NOMO-1 treated with DMSO at 0.1 percent for 48 hours (cell line): ENCODE measurements around the gene VAMP5.
"Not testable (repeated sequence)": the region's sequence is repeated elsewhere in the genome, so short reads cannot be mapped to it uniquely, and the experiment has no call there.

Experiments
- DNase-seq: peaks from one replicate; lab custom pipeline; 2025; ENCODE audit not compliant: unreplicated experiment; lab: John Stamatoyannopoulos, UW

The VAMP5 gene

DNA sequence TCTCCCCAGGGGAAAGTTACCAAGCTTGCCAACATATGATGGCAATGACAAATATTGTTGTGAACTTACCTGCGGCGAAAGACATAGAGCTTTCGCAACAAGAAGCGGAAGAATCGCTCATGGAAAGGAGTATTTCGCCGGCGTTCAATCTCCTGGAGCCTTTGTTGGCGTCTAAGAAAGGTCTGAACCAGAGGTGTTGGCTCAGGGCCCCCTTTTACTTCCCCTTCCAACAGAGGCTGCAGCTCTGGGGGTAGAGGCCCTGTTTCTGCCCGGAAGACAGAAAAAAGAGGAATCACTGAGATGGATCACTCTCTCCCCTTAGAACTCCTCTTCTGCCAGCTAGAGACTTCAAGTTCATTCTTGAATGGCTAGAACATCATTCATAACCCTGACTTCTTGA, 33.7 kb upstream of the VAMP5 start:
- DNase-seq: peak; percentile 78

DNA sequence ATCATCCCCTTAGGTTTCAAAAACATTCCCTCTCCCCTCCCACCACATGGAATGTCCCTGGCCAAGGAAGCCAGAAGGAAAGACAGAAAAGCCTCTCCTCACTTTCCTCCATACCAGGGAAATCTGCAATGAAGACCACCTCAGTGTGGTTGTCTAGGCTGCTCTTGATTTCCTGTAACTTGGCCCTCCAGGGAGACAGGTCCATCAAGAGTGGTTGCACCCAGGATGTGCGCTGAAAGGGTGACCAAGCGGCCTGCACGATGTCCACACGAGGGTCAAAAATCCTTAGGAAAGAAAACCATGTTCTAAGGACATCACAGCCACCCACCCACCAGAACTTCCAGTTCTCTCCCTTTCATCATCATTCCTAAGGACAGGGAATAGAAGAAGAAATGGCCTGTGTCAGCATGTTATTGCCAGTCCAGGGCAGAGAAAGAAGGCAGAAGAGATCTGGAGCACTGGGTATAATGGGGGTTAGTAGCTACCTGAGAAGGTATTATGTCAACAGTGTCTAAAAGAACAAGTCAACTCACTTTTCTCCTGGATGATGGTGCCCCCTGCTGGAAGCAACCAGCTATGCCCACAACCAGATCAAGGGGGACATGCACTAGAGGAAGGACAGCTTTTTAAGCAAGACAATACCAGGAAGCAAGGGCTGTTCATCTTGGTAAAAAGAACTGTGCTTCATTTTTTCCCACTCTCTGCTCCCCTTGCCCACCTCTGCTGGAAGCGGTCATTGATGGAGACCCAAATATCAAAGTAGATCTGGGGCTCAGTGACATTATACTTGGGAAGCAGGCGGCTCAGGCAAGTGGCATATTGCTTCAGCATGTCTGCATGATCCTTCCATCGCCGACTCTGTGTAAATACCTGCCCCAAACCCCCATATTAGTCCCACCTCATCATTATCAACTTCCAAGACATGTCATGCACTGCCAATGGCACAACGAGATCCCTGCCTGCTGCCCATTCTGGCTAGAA, 32.2 kb upstream of the VAMP5 start:
- DNase-seq: peak; percentile 75

DNA sequence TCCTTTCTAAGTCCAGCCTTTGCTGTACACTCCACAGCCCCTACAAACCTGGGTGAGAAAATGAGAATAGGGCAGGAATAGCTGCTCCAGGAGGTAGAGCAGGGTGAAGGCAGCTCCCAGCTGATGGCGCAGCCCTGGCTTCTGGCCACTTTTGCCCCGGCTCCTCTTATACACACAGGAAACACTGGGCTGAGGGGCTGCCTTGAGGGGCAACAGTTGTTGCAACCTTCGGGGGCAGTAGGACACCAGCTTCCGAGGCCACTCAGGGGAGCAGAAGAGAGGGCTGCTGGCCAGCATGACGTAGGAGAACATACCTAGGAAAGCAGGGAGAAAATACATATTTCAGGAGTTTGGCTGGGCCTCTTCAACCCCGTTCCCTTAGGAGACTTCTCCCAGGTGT, 31.0 kb upstream of the VAMP5 start:
- DNase-seq: no peak

DNA sequence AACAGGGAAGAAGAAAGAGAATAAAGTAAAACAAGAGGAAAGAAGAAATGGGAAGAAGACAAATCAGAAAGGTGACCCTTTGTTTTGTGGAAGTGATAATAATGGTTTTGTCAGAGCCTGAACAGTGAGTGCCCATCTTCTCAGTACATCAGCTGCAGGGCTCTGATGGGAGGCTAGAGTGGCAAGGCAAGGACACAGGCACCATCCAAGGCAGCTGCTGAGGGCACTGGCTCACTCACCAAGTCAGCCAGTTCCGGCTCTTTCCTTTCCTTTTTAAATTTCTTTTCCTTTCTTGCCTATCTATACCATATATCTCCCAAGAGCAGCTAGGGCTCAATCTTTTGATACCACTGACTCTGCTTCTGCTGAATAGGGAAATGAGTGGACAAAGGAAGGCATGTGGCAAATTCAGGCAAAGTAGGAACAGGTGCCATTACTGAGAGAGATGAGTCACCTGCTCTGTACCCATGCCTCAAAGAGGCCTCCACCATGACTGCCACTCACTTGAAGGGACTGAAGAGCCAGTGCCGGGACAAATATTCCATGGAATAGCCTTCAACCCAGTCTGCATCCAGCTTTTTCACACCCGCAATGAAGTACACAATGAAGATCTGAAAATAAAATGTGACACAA, 29.1 kb upstream of the VAMP5 start:
- no peak for DNase-seq

DNA sequence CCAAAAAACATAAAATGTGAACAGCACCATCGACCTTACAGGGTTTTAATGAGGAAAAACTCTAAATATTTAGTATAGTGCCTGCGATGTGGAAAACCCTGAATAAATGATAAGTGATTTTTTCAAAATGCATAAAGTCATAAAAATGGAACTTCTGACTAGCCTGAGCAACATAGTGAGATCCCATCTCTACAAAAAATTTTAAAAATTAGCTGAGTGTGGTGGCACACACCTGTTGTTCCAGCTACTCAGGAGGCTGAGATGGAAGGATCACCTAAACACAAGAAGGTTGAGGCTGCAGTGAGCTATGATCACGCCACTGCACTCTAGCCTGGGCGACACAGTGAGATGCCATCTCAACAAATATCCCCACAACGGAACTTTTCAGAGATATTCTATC, 27.1 kb upstream of the VAMP5 start:
- no peak for DNase-seq

DNA sequence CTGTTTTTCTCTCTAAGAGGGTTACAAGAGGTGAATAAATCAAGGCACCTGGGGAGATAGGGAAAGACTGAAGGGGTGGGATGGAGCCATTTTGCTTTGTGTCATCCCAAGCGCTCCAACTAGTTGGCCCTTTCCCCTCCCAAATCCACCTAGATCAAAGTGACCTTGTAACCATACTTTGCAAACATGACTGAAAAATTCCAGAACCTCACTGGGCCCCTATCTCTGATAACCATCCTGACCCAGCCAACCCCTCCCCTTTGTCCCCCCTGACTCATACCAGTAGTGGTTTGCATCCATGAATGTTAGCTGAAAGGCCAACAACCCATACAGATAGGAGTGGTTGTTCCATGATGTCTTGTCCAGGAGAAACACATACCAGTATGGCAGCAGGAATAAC, 26.1 kb upstream of the VAMP5 start:
- no peak for DNase-seq

DNA sequence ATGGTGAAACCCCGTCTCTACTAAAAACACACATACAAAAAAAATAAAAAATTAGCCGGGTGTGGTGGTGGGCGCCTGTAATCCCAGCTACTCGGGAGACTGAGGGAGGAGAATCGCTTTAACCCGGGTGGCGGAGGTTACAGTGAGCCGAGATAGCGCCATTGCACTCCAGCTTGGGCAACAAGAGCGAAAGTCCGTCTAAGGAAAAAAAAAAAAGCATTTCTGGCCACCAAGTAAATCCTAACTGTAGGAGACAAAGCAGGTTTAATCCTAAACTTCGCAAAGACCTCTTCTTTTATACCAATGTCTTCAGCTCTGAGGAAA, 23.9 kb upstream of the VAMP5 start:
- not testable (repeated sequence) for DNase-seq

DNA sequence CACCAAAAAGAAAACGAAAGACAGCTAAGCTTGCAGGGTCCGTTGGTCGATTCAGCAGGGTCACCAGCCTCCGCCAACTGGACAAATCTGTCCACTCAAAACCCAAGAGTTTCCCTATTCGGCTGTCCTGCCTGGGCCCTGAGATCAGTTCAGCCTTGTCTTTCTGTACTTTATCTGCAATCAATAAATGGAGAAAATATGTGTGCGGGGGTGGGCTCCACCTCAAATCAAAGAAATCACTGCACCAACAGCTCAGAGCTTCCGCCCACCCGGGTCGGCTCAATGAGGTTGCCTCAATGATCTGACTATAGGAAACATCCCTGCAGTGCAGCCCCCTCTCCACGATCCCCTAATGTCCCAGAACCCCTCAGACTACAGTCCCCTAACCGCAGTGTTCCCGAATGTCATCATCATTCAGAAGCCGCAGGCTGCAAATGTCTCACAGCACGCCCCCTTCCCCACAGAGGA, 23.4 kb upstream of the VAMP5 start:
- DNase-seq: no peak

DNA sequence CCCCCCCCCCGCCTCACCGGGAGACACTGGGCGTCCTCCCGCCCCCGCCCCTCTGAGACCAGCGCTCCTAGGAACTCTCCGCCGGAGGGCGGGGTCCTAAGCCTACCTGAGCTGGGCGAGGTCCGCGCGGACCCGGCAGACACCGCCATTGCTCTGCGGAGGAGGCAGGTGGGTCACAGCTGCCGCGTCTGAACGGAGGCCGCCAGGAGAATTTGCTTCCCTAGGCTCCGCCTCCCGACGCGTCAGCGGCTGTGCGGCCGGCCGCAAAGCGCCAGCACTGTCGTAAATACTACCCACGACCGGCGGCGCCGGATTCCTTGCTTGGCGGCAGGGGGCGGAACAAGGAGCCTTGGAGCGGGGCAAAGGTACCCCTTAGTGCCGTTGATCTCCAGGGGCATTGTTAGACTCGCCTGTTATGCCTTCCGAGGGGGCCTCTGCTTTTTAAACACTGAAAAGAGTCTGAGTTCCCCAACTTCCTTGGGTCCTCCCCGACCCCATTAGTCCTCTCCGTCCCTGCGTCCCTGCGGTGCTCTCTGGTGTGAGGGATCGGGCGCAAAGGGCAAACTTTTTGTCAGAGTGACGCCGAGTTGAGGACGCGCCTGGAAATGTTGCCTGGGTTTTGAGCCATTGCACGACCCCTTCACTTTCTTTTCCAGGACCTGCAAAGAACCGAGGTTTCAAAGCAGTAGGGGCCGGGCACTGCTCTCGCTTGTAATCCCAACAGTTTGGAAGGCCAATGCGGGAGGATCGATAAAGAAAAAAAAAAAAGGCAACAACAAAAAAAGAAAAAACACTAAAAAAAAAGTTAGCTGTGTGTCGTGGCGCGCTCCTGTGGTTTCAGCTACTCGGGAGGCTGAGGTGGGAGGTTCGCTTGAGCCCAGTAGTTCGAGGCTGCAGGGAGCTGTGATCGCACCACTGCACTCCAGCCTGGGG, 22.7 kb upstream of the VAMP5 start, which contains the start of gene GGCX:
GGCX (minus strand) TSS at position 214 of the 933 bp plus-strand sequence; CDS start at position 149, 65 bp downstream.
- peak; percentile 95 for DNase-seq

DNA sequence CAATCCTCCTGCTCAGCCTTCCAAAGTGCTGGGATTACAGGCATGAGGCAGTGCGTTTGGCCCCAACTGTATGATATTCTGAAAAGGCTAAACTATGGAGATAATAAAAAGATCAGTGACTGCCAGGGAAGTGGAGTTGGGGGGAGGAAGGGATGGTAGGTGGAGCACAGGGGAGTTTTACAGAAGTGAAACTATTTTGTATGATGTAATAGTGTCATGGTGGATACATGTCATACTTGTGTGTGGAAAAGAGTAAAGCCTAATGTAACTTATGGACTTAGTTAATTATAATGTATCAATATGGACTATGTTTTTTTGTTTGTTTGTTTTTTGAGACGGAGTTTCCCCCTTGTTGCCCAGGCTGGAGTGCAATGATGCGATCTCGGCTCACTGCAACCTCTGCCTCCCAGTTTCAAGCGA, 20.1 kb upstream of the VAMP5 start:
- DNase-seq: peak; percentile 93

DNA sequence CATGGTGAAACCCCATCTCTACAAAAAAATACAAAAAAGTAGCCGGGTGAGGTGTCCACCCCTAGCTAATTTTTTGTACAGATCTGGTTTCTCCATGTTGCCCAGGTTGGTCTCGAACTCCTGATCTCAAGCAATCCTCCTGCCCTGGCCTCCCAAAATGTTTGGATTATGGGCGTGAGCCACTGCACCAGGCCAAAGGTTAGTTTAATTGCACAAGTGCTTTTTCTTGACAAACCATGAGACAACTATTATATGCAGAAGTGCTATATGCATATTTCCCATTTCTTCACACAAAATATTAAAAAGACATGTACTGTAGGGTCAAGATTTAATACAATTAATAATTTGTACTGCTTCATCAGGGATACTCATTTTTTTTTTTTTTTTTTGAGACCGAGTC, 18.0 kb upstream of the VAMP5 start:
- DNase-seq: no peak

DNA sequence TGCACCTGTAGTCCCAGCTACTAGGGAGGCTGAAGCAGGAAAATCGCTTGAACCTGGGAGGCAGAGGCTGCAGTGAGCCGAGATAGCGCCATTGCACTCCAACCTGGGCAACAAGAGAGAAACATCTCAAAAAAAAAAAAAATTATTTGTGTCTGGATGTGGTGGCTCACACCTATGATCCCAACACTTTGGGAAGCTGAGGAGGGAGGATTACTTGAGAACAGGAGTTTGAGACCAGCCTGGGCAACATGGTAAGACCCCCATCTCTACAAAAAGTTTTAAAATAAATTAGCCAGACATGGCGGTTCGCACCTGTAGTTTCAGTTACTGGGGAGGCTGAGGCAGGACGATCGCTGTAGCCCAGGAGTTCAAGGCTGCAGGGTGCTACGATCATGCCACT, 8.5 kb upstream of the VAMP5 start:
- DNase-seq: no peak

DNA sequence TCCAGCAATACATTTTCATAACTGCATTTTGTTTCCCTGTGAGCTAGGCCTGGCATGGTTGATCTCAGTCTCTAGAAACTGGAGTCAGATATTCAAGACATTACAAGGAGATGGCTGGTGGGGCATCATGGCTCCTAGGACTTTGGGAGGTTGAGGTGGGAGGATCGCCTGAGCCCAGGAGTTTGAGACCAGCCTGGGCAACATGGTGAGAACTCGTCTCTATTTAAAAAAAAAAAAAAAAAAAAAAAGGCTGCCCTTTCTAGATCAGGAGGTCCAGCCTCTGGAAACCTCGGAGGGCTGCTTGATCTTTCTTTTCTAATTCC, 7.2 kb upstream of the VAMP5 start:
- DNase-seq: no peak

DNA sequence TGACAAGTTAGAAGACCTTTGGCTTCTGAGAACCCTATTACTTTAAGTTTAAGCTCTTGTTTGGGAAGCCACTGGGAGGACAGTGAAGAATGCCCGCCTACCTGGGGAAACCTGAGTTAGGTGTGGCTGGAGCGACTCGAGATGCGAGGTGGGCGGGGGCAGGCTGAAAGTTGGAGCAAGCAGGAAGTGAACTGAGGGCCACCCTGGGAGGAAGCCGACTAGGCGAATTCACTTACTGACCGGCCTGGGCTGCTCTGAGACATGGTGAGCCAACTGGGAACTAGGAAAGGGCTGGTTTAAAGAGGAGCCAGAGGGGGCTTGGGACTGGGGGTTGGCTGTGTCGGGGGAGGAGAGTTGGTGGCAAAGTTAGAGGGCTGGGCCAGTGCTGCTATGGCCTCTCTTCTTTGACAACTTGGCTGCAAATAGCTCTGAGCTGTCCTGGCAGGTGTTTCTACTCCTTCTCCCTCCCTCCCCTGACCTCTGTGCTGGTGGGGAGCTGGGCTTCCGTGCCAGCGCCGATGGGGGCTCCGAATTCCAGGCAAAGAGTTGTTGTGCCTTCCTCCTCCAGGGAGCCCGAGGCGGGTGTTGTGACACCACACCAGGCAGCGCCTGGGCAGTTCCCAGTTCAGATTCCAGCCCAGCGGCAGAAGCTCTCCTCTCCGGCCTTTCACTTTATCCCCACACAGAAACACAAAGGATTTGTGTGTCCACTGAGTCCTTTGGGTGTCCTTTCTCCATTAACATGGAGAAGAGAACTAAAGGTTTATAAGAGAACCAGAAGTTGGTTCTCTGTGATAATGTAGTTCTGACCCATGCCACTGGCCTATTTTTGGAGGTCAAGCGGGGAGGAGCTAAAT, 6.6 kb upstream of the VAMP5 start, which contains the start of gene VAMP8:
VAMP8 (plus strand) TSS at position 201 of the 857 bp plus-strand sequence; CDS start at position 262, 61 bp downstream.
- DNase-seq: peak; percentile 62

DNA sequence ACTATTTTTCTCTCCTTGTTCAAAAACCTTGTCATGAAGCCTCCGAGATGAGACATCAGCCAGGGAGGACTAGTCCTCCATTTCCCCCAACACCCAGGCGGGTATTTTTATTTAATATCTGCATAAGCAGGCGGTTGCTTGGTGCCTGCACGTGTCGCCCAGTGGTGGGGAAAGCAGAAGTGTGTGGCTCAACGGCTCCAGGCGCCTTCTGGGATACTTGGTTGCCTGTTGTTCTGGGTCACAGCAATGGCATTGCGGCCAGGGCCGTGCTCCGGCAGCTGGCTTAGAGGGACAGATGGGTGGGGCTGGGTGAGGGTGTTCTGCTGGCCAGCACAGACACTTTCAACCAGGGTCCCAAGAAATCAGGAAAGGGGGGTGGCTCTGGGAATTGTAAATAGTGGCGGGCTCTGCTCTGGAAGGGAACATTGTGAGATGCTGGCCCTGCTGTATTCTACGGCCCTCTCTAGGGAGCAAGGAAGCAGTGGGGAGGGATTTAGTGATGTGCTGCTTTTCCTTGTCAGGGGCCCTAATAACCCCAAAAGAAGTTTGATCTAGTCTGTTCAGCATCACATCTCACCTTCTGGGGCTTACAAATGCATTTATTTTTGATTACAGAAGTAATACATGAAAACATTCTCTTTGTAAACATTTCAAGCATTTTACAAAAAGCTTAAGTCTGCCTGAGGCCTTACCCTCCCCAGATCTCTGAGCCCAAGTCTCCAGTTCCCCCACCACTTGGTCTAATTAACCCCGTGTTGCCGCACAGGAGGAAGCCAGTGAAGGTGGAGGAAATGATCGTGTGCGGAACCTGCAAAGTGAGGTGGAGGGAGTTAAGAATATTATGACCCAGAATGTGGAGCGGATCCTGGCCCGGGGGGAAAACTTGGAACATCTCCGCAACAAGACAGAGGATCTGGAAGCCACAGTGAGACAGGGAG, 5.7 kb upstream of the VAMP5 start:
- peak; percentile 88 for DNase-seq

DNA sequence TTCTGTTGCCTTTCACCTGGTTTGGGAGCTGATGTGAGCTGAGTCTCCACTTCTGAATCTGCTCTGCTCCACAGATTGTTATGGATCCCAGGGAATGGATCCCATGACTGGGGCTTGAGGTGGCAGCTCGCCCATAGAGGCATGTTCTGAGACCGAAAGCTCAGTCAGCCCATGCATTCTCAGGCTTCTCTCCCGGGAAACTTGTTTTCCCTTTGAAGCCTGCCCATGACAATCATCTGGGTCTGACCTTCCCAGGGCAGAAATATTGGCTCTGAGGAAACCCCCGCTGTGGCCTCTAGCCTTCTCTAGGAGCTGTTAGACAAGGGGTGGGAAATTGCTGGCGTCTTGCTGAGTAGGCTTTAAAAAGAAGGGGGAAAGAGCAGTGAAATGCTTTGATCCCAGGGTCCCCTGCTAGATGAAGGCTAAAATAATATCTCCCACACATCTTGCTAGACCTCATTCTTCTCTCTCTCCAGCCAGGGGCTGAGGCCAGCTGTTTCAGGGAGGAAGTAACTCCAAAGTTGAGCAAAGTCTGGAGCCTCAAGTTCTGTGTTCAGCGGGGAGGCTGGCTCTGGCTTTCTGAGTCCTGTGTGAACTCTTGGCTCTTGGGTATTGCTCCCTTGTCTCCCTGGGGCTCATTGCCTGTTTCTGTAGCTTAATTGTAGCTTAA, 4.8 kb upstream of the VAMP5 start:
- peak; percentile 58 for DNase-seq

DNA sequence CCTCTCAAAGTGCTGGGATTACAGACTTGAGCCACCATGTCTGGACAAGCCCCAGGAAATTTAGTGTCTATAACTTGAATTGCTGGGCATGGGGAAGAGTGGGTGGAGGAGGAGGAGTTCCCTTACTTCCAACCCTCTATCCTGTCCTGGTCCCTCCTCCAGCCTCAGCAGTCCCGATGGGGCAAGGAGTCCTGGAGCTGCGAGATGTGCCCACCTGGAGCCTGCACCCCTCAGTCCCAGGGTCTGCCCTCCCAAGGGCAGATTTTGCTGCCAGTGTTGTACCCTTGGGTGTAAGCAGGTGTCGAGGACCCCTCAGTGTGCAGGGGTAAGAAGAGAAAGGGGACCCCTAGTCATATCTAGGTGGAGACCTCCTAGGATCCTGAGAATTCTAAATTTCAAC, 4.0 kb upstream of the VAMP5 start:
- DNase-seq: no peak

DNA sequence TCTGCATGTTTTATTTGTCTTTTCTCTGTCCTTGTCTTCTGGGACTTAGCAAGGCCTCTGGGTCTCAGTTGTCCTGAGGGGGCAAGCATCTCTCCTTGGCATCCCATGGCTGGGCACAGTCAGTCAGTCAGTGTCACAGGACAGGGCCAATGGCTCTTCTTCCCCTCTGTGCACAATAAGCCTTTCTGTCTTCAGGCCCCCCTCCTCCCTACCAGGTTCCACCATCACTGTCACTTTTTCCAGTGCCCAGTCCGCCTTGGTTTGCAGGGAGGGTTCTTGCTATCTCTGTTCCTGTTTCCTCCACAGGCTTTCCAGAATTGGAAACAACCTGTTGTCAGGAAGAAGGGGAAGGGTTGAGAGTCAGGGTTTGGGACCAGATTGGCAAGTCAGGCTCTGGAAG, 1.7 kb upstream of the VAMP5 start:
- DNase-seq: no peak
